Measurements from ENCODE around the gene SNX12.

GRCh38 chrX:71053217-71053621 lies 14.9 kb downstream of the SNX12 start:
- TF ChIP-seq CTCF (IDR thresholded peaks at IDR 0.05; ENCODE audit: poor library complexity, severe bottlenecking) (no peak), REST (IDR thresholded peaks at IDR 0.05; ENCODE audit: borderline replicate concordance) (no peak), POLR2AphosphoS5 (IDR thresholded peaks at IDR 0.05) (no peak)
